ENCODE data around the gene DROSHA.
"Not testable (repeated sequence)": the region's sequence is repeated elsewhere in the genome, so short reads cannot be mapped to it uniquely, and the experiment has no call there.

DROSHA gene

DNA sequence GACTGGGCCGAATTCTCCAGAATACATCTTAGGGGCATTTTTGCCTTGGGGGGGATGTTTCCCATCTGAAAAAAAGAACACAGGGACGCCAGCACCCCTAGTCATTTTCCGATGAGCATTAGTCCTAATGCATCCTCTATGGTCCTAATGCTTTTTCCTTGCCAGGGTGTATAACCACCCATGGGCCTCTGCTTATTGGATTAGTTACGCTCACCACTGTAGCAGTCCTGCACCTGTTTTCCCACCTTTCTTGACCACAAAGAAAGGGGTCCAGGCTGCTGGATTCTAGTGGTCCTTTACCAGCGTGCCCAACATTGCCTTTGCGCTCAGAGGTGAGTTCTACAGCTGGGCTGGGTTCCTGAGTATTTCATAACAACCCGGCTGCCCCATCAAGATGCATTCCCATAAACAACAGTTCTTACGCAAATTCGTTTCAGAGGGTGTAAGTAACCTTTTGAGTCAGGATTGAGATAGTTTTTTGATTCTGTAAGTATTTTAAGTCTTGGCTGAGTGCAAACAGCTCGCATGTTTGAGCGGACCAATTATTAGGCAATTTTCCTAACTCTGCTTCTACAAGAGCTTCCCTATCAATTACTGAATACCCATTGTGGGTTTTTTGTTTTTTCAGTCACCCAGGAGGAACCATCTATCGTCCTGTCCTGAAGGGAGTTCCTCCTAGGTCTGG, 135.1 kb downstream of the DROSHA start:
- H3K27ac ChIP-seq (ENCODE audit: low read depth, low read length): no peak overlapping the region
- H3K27me3 ChIP-seq (ENCODE audit: control insufficient read depth, low read length): no peaks in the 10 kb centered on the region
- no peaks in the 10 kb centered on the region for H3K9me3 ChIP-seq (ENCODE audit: control insufficient read depth, insufficient read depth, low read length)
- H3K36me3 ChIP-seq (ENCODE audit: control insufficient read depth, low read length): peaks cover 9% of the 10 kb centered on the region
- H3F3A ChIP-seq (ENCODE audit: control insufficient read depth, insufficient read depth): no peaks in the 10 kb centered on the region
- H3K79me2 ChIP-seq (ENCODE audit: control insufficient read depth, low read length): no peaks in the 10 kb centered on the region
- H4K20me1 ChIP-seq (ENCODE audit: control insufficient read depth, insufficient read depth, low read depth, low read length): no peaks in the 10 kb centered on the region
- H3K4me1 ChIP-seq (ENCODE audit: control insufficient read depth, low read length): no peaks in the 10 kb centered on the region
- no peaks in the 10 kb centered on the region for H3K9me2 ChIP-seq (replicated peaks; ENCODE audit: control insufficient read depth, low read length)
- H3K4me2 ChIP-seq (ENCODE audit: low read length): no peak overlapping the region
- TF ChIP-seq EZH2phosphoT487 (IDR thresholded peaks at IDR 0.05; ENCODE audit: borderline replicate concordance, low read length): no peak
- TF ChIP-seq, protein P1, sequence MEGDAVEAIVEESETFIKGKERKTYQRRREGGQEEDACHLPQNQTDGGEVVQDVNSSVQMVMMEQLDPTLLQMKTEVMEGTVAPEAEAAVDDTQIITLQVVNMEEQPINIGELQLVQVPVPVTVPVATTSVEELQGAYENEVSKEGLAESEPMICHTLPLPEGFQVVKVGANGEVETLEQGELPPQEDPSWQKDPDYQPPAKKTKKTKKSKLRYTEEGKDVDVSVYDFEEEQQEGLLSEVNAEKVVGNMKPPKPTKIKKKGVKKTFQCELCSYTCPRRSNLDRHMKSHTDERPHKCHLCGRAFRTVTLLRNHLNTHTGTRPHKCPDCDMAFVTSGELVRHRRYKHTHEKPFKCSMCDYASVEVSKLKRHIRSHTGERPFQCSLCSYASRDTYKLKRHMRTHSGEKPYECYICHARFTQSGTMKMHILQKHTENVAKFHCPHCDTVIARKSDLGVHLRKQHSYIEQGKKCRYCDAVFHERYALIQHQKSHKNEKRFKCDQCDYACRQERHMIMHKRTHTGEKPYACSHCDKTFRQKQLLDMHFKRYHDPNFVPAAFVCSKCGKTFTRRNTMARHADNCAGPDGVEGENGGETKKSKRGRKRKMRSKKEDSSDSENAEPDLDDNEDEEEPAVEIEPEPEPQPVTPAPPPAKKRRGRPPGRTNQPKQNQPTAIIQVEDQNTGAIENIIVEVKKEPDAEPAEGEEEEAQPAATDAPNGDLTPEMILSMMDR (IDR thresholded peaks at IDR 0.05; ENCODE audit: low read depth, low read length, poor library complexity, severe bottlenecking): no peak
- H3K4me3 ChIP-seq (ENCODE audit: low read length): no peak overlapping the region

DNA sequence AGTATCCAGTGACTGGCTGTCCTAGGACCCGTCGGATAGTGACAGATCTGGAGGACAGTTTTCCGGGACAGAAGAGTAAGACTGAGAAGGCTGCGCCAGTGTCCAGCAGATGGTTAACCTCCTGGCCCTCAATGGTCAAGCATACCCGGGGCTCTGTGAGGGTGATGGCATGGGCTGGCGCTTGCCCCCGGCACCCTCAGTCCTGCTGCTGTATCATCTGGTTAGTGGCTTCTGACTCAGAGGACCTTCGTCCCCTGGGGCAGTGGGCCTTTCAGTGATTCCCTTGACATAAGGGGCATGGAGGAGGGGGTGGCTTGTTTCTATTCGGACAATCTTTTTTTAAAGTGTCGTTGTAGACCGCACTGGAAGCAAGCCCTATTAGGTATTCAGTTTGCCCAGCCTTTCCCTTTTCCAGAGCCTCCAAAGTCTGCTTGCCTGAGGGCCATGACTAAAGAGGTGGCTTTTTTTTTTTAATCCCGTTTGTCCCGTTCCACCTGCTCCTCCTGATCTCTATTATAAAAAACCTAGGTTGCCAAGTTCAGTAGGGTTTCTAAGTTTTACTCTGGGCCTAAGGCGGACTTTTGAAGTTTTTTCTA, 136.3 kb downstream of the DROSHA start:
- not testable (repeated sequence) for H3K9me2 ChIP-seq (replicated peaks; ENCODE audit: control insufficient read depth, low read length); H3K79me2 ChIP-seq (ENCODE audit: control insufficient read depth, low read length); H3K4me2 ChIP-seq (ENCODE audit: low read length); H3K27me3 ChIP-seq (ENCODE audit: control insufficient read depth, low read length); H3K4me1 ChIP-seq (ENCODE audit: control insufficient read depth, low read length); H3K27ac ChIP-seq (ENCODE audit: low read depth, low read length); H3K36me3 ChIP-seq (ENCODE audit: control insufficient read depth, low read length); H3F3A ChIP-seq (ENCODE audit: control insufficient read depth, insufficient read depth); H3K4me3 ChIP-seq (ENCODE audit: low read length); H3K9me3 ChIP-seq (ENCODE audit: control insufficient read depth, insufficient read depth, low read length); H4K20me1 ChIP-seq (ENCODE audit: control insufficient read depth, insufficient read depth, low read depth, low read length)

DNA sequence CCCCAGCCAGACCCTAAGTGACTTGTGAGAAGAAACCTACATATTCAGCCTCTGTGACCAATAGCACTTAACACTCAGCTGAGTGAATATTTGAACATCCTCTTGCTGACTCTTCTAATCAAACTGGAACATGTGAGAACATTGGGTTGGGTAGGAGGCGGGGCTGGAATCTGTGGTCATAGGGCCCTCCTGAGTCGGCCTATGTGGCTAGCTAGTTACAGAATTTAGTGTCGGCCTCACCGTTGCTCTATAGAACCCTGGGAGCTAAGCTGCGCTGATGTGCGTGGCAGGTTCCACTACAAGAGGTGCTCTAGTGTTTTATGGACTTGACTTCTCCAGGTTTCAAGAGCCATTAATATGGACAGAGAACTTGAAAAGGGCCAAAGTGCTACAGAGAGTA, 138.8 kb downstream of the DROSHA start:
- Histone ChIP-seq H3K9me2 (replicated peaks; ENCODE audit: control insufficient read depth, low read length) (no peaks in the 10 kb centered on the region), H3F3A (ENCODE audit: control insufficient read depth, insufficient read depth) (no peaks in the 10 kb centered on the region), H3K4me2 (ENCODE audit: low read length) (no peak overlapping the region), H3K79me2 (ENCODE audit: control insufficient read depth, low read length) (no peaks in the 10 kb centered on the region), H3K9me3 (ENCODE audit: control insufficient read depth, insufficient read depth, low read length) (no peaks in the 10 kb centered on the region), H3K27ac (ENCODE audit: low read depth, low read length) (no peak overlapping the region), H4K20me1 (ENCODE audit: control insufficient read depth, insufficient read depth, low read depth, low read length) (no peaks in the 10 kb centered on the region), H3K27me3 (ENCODE audit: control insufficient read depth, low read length) (no peaks in the 10 kb centered on the region), H3K4me3 (ENCODE audit: low read length) (no peak overlapping the region), H3K36me3 (ENCODE audit: control insufficient read depth, low read length) (no peaks in the 10 kb centered on the region), H3K4me1 (ENCODE audit: control insufficient read depth, low read length) (no peaks in the 10 kb centered on the region)
- no peak for TF ChIP-seq EZH2phosphoT487 (IDR thresholded peaks at IDR 0.05; ENCODE audit: borderline replicate concordance, low read length)
- TF ChIP-seq, protein P1 (IDR thresholded peaks at IDR 0.05; ENCODE audit: low read depth, low read length, poor library complexity, severe bottlenecking): no peak

DNA sequence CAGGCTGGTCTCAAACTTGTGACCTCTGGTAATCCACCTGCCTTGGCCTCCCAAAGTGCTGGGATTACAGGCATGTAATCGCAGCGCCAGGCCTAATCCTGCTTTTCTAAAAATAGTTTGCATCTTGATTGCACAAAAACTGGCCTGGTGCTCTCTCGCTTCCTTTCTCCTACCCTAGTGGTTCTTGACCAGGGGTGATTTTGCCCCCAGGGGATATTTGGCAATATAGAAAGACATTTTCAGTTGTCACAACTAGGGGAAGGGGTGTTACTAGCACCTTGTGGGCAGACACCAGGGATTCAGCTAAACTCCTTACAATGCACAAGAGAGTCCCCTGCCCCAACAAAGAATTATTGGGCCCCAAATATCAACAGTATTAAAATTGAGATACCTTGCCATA, 139.8 kb downstream of the DROSHA start:
- Histone ChIP-seq H3K79me2 (ENCODE audit: control insufficient read depth, low read length) (no peaks in the 10 kb centered on the region), H4K20me1 (ENCODE audit: control insufficient read depth, insufficient read depth, low read depth, low read length) (no peaks in the 10 kb centered on the region), H3K4me2 (ENCODE audit: low read length) (no peak overlapping the region), H3K27ac (ENCODE audit: low read depth, low read length) (no peak overlapping the region), H3K36me3 (ENCODE audit: control insufficient read depth, low read length) (no peaks in the 10 kb centered on the region), H3F3A (ENCODE audit: control insufficient read depth, insufficient read depth) (no peaks in the 10 kb centered on the region), H3K4me1 (ENCODE audit: control insufficient read depth, low read length) (no peaks in the 10 kb centered on the region), H3K9me2 (replicated peaks; ENCODE audit: control insufficient read depth, low read length) (no peaks in the 10 kb centered on the region), H3K27me3 (ENCODE audit: control insufficient read depth, low read length) (no peaks in the 10 kb centered on the region), H3K4me3 (ENCODE audit: low read length) (no peak overlapping the region), H3K9me3 (ENCODE audit: control insufficient read depth, insufficient read depth, low read length) (no peaks in the 10 kb centered on the region)
- TF ChIP-seq, protein P1 (IDR thresholded peaks at IDR 0.05; ENCODE audit: low read depth, low read length, poor library complexity, severe bottlenecking): no peak
- no peak for TF ChIP-seq EZH2phosphoT487 (IDR thresholded peaks at IDR 0.05; ENCODE audit: borderline replicate concordance, low read length)
